ENCODE measurements around the gene HOXB1.

- TF ChIP-seq ZNF3 (CRISPR knock-in tag; IDR thresholded peaks at IDR 0.05) = no peak
- TF ChIP-seq ZNF274 (CRISPR knock-in tag; IDR thresholded peaks at IDR 0.05) = no peak
- no peak for TF ChIP-seq ZNF761 (CRISPR knock-in tag; conservative IDR thresholded peaks at IDR 0.05)
- TF ChIP-seq TERF1 (CRISPR knock-in tag; IDR thresholded peaks at IDR 0.05) = no peak
- TF ChIP-seq POLR2A (IDR thresholded peaks at IDR 0.05; ENCODE audit: insufficient read depth in 1 of 2, low read depth in 2 of 2, low read length in 2 of 2) = no peak
- TF ChIP-seq NR2F6 (IDR thresholded peaks at IDR 0.05) = no peak
- no peak for TF ChIP-seq NR2F6 (CRISPR knock-in tag; IDR thresholded peaks at IDR 0.05)
These were observed 11.9 kb upstream of the HOXB1 start for GRCh38 chr17:48542698-48543106.
